PC-9 (cell line): ENCODE data around the gene IPPK.

ENCODE experiments used
- CTCF ChIP-seq: fragments of 200-600 bp; sonication (generic); conservative IDR thresholded peaks from 2 replicates; pipeline ENCODE4 v1.6.1; 2017; ENCODE audit warnings: mixed run types, antibody characterized with exemption, mild to moderate bottlenecking, moderate library complexity
- EZH2 ChIP-seq: fragments of 200-600 bp; sonication (generic); IDR thresholded peaks from 2 replicates; pipeline ENCODE4 v1.8.0; 2017; ENCODE audit warnings: antibody characterized with exemption, low read depth

- TF ChIP-seq CTCF (no peak), EZH2 (no peak)
These were observed 79.6 kb downstream of the IPPK start for GRCh38 chr9:92590377-92590776.
